ENCODE data around the gene TMEM242. TPM values are rescaled to one million over a fixed set of nuclear protein-coding genes. Genes with fewer than 3 reads are reported as not detected.

TMEM242 gene
- total and polyA plus RNA-seq, 2 donors (not counting 1 experiment from before 2014, with no cell fraction given): 6.3 to 24.1 TPM

DNA sequence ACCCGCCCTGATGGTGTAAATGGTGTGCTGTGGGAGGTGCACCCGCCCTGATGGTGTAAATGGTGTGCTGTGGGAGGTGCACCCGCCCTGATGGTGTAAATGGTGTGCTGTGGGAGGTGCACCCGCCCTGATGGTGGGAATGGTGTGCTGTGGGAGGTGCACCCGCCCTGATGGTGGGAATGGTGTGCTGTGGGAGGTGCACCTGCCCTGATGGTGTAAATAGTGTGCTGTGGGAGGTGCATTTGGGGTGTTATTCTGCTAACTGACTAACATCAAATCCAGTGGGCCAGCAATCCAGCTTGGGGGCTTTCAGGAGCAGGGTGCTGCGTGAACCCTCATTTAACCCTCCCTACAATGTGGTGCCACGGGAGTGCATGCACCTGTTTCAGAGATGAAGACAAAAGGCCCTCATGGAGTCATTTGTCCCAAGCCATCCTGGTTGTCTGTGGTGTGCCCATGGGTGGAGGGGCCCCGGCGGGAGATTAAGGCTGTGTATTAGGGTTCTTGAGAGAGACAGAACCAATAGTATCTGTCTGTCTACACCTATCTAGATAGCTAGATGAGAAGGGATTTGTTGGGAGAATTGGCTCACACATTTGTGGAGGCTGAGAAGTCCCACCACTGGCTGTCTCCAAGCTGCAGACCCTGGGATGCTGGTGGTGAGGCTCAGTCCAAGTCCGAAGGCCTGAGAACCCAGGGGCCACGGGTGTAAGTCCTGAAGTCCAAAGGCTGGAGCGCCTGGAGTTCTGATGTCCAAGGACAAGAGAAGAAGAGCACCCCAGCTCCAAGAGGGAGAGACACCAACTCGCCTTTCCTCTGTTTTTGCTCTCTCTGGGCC, 39.2 kb downstream of the TMEM242 start:
- no peak for DNase-seq

More for the DNA sequence above, 39.2 kb downstream of the TMEM242 start:
- Histone ChIP-seq H3K4me3 (ENCODE audit: control extremely low read depth in 1 of 5, extremely low read depth in 1 of 5, insufficient read depth in 1 of 5, low read depth in 2 of 5, low read length in 4 of 5) (no peak overlapping the region), H4K20me1 (ENCODE audit: control insufficient read depth, insufficient read depth, low read length, poor library complexity, severe bottlenecking) (no peaks in the 10 kb centered on the region), H2AFZ (ENCODE audit: insufficient read depth, low read depth, low read length, poor library complexity, severe bottlenecking) (no peak overlapping the region), H3K9ac (ENCODE audit: low read length) (no peak overlapping the region), H3K36me3 (replicated peaks in 1 of 2; ENCODE audit: control extremely low read depth in 1 of 2, control insufficient read depth in 1 of 2, extremely low read depth in 1 of 2, insufficient read depth in 2 of 2, low read length in 1 of 2) (peaks cover 0 to 5% of the 10 kb centered on the region in 2 experiments), H3K27ac (ENCODE audit: low read length in 2 of 2) (no peak overlapping the region), H3K4me1 (ENCODE audit: control insufficient read depth in 2 of 2, insufficient read depth in 2 of 2, low read length in 2 of 2) (no peaks in the 10 kb centered on the region), H3K27me3 (replicated peaks in 1 of 4; ENCODE audit: control extremely low read depth in 1 of 4, control insufficient read depth in 3 of 4, insufficient read depth in 4 of 4, low read length in 3 of 4) (no peaks in the 10 kb centered on the region), H3K79me2 (ENCODE audit: control insufficient read depth, insufficient read depth, low read length) (no peaks in the 10 kb centered on the region), H3K9me3 (ENCODE audit: control extremely low read depth in 1 of 3, control insufficient read depth in 2 of 3, insufficient read depth in 1 of 3, low read length in 2 of 3) (no peaks in the 10 kb centered on the region), H3K4me2 (replicated peaks; ENCODE audit: low read depth, low read length, poor library complexity, severe bottlenecking) (no peak overlapping the region)
- Mint-ChIP-seq H3K4me3 (no peak overlapping the region), H3K27me3 (no peaks in the 10 kb centered on the region), H3K27ac (no peak overlapping the region), H3K4me1 (peaks cover 2% of the 10 kb centered on the region), H3K9me3 (ENCODE audit: insufficient read depth) (no peaks in the 10 kb centered on the region)
- intact Hi-C loops (cut with micrococcal nuclease): no loop called here
- no peak for TF ChIP-seq EZH2 (IDR thresholded peaks at IDR 0.05; ENCODE audit: borderline replicate concordance, insufficient read depth, low read depth, low read length, poor library complexity, severe bottlenecking)
- TF ChIP-seq CTCF (IDR thresholded peaks at IDR 0.05): no peak
- ChIA-PET POLR2A (no interaction called here), CTCF (no interaction called here)
- WGBS (ENCODE audit: insufficient coverage): 83% methylated on average over 6 of the region's 13 CpGs
- no peak for ATAC-seq (ENCODE audit: low read depth)
